CD4-positive, alpha-beta T cell treated with Interleukin-10 for 1 hour (primary cell): ENCODE results near the gene H19.

ENCODE experiments used
- DNase-seq: peaks from one replicate; pipeline ENCODE4 v3.0.0-alpha.2; 2020

Gene H19

DNA sequence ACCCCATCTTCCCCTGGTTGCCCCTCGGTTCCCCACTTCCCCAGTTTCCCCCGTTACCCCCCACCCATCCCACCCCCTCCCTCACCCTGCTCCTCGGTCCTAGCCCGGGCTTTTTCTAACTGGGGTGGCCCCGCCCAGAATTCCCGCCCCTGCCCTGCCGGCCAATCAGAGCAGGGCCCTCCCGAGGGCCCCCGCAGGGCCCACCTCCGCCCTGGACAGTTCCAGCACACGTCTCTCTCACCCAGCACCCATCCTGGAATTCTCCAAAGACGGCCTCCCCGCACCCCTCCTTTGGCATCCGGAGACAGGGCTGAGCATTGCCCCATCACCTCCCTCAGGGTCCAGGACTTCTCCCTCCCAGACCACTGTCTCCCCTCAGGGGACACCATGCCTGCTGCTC, at the start of gene H19:
Gene H19, minus strand, starts transcription at position 88 of the 400 bp plus-strand sequence.
- DNase-seq = no peak

- DNase-seq = no peak
Measured at GRCh38 chr11:2041963-2042362, 44.3 kb upstream of the H19 start.

DNA sequence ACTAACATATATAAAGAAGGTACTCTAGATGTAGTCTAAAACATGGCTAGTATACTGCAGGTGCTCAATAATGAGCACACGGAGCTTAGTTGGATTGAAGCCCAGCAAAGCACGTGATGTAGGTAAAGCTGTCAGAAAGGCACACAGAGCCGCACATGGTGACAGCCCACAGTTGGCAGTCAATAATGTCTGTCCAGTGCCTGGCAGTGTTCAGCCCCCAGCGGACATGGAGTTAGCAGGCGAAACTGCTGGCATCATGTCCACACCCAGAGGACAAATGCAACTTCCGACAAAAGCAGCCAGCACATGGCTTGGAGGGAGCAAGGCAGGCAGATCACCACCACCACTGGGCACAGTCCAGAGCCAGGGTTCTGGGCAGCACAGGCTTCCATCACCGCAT, 43.5 kb upstream of the H19 start:
- no peak for DNase-seq

DNA sequence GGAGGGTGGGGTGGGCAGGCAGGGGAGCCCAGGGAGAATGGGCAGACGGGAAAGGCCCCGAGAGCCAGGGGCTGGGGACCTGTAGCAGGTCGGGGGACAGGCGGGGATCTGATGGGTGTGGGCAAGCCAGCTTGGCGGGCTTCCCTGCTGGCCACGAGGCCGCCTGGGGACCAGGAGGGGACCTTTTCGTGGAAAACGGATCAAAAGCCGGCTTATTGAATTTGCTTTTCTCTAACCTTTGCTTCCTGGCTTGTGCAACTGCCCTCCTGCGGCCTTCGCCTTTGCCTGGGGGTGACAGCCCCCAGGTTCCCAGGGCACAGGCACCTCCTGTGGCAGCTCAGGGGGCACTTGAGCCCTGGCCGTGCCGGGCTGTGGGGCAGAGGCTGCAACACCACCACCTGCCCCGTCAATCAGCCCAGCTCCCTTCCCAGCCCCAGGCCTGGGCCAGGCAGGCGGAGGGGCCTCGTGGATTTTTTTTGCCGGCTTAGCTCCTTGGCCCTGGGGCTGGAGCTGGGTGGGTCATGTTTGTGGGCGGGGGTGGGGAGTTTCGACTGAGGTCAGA, 41.6 kb upstream of the H19 start:
- DNase-seq = no peak

DNA sequence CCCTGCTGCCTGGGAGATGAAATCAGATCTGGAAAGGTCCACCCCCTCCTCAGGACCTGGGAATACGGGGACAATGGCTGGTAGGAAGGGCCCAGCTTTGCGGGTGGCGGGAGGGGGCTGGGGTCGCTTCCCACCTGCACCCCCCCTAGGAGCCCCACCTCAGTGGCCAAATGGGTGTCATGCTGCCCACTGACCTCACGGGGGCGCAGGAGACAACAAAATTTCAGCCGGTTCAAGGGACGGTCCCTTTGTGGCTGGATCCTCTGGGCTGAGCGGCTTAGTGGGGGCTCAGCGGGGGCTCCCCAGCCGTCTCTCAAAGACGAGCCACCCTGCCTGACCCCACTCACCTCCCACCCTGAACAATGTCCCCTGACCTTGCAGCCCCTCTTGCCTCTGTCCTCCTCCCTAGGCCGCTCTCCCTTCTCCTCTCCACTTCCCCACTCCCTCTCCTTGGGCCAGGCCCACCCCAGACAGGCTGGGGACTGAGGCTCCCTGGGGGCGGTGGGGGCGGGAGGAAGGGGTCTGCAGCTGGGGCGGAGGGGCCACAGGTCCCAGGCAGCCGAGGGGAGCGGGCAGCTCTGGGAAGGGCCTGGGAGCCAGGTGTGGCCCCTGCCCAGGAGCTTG, 39.3 kb upstream of the H19 start:
- DNase-seq = no peak

GRCh38 chr11:2035382-2035781, 37.7 kb upstream of the H19 start:
- no peak for DNase-seq

DNA sequence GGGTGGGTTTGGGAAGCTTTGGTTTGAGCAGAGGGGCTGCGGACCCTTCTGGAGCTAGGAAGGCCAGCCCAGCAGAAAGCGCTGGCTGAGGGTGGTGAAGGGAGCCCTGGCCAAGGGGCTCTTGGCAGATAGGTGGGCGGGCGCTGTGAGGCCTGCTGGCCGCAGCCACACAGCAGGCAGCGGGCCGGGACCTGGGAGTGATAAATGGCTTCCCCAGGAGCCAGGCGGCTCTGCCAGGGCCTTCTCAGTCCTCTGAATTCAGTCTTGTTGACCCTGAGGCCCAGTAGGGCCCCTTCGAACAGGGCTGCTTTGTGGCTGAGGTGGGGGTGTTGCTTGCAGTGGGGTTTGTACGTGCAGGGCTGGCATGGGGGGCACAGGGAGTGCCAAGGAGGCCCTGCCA, 33.4 kb upstream of the H19 start:
- no peak for DNase-seq

DNA sequence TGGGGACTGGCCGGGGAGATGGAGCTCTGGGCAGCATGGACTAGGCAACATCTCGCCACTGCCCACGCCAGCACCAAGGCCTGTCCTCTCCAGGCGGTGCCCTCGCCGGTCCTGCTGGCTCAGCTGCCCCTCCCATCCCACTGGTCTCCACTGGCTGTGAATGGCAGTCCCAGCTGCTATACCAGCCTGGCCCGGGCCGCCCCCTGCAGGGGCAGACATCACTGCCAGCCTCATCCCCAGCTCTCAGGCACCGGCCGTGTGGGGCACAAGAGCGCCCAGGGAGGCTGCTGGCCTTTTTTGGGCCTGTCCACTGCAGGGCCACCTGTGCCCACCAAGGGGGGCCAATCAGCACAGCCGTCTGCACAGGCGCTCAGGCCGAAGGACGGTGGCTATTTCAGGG, 30.1 kb upstream of the H19 start:
- DNase-seq = no peak

DNA sequence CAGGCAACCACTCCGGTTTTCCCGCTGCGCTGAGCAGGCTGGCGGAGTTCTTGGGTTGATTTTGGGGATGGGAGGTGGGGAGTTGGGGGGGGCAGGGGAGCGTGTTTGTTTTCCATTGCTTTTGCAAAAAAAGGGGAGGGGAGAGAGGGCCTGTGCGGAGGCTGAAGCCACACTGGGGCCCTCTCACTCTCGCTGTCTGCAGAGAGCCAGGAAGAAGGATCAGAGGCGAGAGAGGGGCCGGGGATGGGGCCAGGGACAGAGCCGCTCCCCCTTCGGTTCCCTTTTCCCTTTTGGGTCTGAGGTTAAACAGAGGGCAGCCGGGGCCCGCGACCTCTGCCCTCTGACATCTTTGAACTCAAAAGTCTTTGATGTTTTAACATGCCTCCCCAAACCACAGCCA, 17.4 kb upstream of the H19 start:
- DNase-seq = no peak

GRCh38 chr11:2012440-2012839, 14.8 kb upstream of the H19 start:
- no peak for DNase-seq

- DNase-seq = no peak
Measured at GRCh38 chr11:2004466-2004865, 6.8 kb upstream of the H19 start.

GRCh38 chr11:2002807-2003206, 5.2 kb upstream of the H19 start:
- no peak for DNase-seq

DNA sequence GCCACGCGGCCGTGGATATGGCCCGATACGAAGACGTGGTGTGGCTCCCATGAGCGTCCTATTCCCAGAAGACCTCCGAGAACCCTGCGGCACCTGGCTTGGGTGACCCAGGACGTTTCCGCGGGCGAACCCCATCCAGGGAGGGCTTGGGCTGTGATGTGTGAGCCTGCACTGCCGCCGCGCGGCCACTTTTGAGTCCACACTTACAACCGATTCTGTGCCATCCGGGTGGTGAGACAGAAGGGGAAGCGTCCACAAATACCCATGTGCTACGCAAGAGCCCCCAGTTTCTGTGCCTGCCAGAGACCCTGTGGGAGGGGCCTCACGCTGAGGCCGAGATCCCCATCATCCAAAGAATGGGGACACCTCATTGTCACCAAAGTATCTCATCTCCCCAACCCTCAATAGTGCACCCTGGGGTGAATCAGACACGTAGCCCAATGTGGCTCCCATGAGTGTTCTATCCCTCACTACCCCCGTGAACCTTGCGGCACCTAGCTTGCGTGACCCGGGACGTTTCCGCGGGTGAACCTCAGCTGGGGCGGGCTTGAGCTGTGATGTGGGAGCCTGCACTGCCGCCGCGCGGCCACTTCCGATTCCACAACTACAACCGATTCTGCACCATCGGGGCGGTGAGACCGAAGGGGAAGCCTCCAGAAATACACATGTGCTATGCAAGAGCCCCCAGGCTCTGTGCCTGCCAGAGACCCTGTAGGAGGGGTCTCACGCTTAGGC, 4.6 kb upstream of the H19 start:
- DNase-seq = no peak

DNA sequence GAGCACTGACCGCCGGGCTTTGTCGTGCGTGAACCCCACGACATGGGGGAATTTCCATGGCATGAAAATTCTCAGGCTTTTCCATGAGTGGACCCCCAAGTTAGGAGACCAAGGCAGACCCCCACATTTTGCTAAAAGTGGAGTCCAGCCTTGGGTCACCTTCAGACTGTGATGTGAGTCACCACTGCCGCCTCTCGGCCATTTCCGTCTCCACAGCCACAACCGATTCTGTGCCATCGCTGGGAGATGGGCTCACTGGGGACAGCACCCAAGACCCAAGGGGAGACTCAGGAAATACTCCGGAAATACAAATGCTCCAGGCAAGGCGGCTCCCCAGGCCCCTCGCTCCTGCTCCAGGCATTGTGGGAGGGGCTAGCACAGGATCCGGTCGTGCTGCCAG, 1.2 kb upstream of the H19 start:
- DNase-seq = no peak

DNA sequence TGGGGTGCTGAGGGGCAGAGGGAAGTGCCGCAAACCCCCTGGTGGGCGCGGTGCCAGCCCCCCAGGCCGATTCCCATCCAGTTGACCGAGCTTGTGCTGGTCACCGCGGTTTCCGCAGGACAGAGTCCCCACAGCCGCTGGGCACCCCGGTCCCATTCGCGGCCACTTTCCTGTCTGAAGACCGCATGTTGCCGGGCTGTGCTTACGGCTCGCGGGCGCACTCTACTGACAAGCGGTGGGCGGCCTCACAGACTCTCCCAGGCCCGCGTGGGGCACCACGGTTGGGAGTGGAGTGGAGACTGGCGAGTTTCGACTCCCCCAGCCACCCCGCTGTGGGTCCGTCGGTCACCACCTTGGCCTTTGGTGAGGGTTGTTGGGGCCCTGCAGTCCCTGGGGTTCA, 648 bp upstream of the H19 start:
- no peak for DNase-seq

DNA sequence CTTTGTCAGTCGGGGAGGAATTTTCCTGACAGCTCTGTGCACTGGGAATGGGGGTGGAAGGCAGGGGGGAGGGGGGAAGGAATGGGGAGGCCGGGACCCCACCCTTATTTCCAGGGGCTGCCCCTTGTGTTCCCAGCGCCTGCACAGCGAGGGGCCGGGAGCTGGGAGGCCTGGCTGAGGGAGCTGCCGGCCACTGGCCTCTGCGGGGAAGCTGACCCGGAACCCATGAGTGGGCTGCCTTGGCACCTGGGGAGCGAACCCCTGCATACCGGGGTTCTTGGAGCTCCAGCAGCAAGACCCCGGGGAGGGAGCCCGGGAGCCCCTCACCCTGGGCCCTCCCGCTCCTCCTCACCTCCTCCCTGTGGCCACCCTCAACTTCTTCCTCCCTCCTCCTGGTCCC, 3.5 kb downstream of the H19 start:
- DNase-seq = no peak

DNA sequence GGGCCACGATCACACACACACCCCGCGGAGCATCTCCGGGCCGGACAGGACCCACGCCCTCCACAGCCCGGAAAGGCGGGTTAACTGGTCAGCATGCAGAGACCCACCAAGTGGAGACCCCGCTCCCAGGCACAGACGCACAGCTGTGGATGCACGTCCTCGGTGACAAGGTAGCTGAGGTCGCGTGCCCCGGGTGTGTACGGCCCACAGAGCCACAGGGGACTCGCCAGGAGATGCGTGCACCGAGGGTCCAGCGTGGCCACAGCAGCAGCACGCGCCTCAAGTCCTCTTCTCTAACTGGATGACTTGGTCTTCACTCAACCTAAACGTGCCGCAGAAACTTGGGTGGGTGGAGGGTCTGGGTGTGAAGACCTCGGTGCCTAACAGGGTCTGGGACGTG, 5.5 kb downstream of the H19 start:
- DNase-seq = no peak

DNA sequence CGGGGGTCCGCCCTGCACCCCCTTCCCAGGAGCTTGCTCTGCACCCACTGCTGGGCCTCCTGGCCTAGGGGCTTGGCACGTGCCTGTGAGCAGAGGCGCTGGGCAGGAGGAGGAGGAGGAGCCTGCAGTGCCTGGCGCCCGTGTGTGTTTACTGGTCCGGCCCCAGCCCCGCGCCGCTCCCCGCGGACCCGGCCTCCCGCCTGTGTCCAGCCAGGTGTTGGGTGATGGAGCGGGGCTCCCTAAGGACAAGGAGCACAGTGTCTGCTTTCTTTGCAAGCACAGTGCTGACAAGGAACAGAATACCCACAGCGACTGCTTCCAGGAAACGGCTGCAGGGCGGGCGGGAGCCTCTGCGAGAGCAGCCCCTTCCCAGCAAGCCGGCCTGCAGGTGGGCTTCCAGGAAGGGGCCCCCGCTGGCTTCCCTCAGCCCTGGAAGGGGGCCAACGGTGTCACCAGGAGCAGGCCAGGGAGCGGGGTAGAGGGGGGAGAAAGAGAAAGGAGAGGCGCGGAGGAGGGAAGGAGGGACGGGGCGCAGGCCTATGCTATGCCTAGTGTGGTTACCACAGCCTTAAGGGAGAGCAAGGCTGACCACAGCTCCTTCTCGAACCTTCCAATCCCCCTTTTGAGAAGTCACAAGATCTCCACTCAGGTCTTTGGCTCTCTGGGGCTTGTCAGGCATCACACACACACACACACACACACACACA, 6.6 kb downstream of the H19 start:
- DNase-seq = no peak

DNA sequence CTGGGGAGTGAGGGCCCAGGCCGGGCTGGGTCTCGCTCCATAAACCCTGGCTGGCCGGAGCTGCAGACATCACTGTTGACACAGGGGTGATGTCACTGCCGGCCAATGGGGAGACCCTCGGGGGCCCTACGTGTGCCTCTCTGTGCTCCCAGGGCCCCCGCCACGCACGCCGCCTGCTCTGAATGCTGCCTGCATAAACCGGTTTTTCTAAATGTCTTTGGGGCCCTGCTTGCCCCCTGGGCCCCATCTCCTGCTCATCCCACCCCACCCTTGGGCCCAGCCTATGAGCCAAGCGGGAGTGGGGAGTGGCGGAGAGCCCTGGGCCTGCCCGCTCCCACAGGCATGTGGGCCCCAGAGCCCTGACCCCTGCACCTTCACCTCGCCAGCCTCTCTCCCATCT, 7.7 kb downstream of the H19 start:
- no peak for DNase-seq

DNA sequence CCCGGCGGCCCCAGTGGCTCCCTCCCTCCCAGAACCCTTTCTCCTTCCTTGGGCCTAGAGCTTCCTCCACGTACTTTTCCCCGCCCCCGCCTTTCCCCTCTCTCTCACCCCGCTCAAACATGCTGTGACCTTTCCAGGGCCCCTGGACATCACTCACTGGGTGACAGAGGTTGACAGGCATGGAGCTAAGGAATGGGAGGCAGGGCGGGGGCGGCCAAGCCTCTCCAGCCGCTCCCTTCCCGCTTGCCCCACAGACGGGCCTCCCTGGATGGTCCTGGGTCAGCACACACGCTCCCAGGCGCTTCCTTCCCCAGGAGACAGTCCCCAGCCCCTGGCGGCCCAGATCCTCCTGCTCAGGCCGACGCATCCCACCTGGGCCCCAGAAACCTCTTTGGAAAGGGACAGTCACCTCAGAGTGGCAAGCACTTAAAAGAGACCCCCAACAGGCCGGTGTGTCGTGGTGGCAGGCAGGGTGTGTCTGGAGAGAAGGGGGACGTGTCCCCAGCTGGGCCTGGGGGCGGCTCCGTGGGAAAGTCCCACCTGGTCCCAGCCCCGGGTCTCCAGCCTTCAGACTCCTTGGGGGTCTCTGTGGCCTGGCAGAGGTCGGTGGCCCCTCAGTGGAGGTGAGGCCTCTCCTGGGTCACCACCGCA, 8.8 kb downstream of the H19 start:
- DNase-seq = no peak

GRCh38 chr11:1988174-1988573, 9.5 kb downstream of the H19 start:
- DNase-seq = no peak

- no peak for DNase-seq
Measured at GRCh38 chr11:1987024-1987423, 10.6 kb downstream of the H19 start.

- no peak for DNase-seq
Measured at GRCh38 chr11:1983601-1983961, 14.1 kb downstream of the H19 start.
